GM21717 (cell line): Measurements from ENCODE around the gene MAP1LC3B2.
"Not testable (repeated sequence)": the region's sequence is repeated elsewhere in the genome, so short reads cannot be mapped to it uniquely, and the experiment has no call there.

ENCODE experiments used
- ATAC-seq: cut with Tn5 transposase; IDR thresholded peaks from one replicate; pipeline ENCODE4 v1.9.1; 2021; ENCODE audit warnings: mild to moderate bottlenecking, moderate library complexity; ENCODE audit not compliant: unreplicated experiment

The MAP1LC3B2 gene

GRCh38 chr12:116556964-116557698, 2.0 kb upstream of the MAP1LC3B2 start:
- ATAC-seq = no peak

GRCh38 chr12:116558280-116559161, 660 bp upstream of the MAP1LC3B2 start:
- no peak for ATAC-seq

- no peak for ATAC-seq
Measured at GRCh38 chr12:116561181-116561821, 2.1 kb downstream of the MAP1LC3B2 start.

DNA sequence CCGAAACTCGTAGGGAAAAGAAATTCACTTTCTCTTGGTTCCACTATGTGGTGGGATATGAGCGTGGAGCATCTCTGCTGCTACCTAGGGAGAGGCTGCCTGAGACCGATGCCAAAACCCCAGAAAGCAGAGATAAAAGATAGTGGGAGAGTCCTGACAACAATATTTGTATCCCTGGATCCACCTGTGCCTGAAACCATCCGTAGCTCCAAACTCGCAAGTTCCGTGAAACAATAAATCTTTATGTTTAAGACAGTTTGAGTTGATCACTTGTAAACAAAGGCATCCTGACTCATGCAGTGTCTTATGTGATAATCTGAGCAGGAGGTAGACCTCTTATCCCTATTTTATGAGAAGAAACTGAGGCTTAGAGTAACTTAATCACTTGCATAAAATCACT, 2.9 kb downstream of the MAP1LC3B2 start:
- no peak for ATAC-seq

DNA sequence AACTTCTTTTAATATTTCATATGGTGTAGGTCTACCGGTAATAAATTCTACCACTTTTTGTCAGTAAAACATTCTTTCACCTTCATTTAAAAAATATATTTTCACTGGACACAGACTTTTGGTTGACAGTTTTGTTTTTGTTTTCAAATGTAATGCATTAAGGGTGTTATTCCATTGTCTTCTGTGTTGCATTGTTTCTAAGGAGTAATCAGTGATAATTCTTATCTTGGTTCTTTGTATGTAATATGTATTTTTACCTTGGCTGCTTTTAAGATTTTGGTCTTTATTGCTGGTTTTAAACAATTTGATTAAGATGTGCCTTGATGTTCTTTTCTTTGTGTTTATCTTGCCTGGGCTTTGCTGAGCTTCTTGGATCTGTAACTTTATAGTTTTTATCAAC, 4.1 kb downstream of the MAP1LC3B2 start:
- ATAC-seq = no peak

GRCh38 chr12:116564080-116564479, 4.9 kb downstream of the MAP1LC3B2 start:
- no peak for ATAC-seq

GRCh38 chr12:116565221-116565620, 6.0 kb downstream of the MAP1LC3B2 start:
- ATAC-seq = not testable (repeated sequence)

GRCh38 chr12:116565963-116566362, 6.8 kb downstream of the MAP1LC3B2 start:
- ATAC-seq = no peak

GRCh38 chr12:116568203-116568602, 9.0 kb downstream of the MAP1LC3B2 start:
- ATAC-seq = no peak

DNA sequence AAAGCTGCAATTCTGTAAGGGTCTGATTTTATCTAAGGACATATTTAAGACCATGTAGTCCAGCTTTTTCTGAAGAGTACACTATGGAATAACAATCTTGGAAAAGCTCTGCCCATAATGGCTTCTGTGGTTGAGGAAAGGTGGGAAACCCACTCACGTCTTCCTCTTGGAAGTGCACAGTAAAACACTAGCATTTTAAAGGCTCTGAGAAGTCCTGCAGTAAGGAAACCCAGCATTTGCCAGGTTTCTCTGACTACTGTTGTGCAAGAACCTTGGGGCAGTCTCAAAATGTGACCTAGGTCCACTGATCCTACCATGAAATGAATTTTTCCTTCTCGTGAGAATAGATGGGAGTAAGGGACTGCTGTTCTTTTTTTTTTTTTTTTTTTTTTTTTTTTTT, 11.9 kb downstream of the MAP1LC3B2 start:
- ATAC-seq = no peak

DNA sequence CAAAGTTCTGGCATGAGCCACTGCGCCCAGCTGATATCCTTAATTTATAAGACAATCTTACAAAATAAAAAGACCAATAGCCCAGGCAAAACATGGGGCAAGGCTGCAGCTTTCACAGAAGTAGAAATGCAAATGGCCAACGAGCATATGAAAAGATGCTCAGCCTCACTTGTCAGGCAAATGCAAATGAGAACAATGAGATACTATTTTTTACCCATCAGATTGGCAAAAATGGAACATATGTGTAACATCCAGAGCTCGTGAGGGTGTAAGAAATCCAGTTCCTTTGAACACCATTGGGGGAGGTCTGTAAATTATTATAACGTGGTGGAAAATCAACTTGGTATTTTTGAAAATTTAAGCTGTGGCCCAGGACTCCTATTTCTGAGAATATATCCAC, 14.6 kb downstream of the MAP1LC3B2 start:
- no peak for ATAC-seq

- ATAC-seq = not testable (repeated sequence)
Measured at GRCh38 chr12:116575754-116576153, 16.6 kb downstream of the MAP1LC3B2 start.

GRCh38 chr12:116577154-116577561, 18.0 kb downstream of the MAP1LC3B2 start:
- ATAC-seq = no peak

- no peak for ATAC-seq
Measured at GRCh38 chr12:116578051-116578450, 18.9 kb downstream of the MAP1LC3B2 start.

- ATAC-seq = no peak
Measured at GRCh38 chr12:116582610-116583009, 23.4 kb downstream of the MAP1LC3B2 start.

DNA sequence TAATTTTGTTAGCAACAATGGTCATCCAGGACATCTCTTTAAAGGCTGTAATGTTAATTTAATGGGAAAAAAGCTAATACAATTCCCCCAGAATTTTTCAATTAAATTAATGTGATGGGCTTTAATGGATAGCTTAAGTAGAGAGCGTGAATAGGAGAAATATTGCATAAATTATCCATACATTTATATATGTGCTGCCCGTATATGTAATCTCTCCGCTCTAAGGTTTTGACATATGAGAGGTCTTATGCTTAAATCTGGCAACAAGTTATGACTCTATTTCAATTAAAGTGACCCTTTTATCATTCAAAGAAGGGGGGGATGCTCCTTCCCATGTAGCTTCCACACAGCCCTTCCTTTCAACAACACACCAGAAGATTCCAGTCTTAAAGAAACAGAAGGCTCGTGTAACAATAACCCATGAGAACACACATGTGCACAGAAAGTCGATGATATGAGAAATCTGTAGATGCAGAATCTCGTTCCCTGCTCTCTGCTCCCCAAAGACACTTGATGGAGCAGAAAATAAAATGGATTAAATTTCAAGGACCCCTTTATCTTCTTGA, 24.0 kb downstream of the MAP1LC3B2 start:
- no peak for ATAC-seq

- ATAC-seq = no peak
Measured at GRCh38 chr12:116587270-116587669, 28.1 kb downstream of the MAP1LC3B2 start.

DNA sequence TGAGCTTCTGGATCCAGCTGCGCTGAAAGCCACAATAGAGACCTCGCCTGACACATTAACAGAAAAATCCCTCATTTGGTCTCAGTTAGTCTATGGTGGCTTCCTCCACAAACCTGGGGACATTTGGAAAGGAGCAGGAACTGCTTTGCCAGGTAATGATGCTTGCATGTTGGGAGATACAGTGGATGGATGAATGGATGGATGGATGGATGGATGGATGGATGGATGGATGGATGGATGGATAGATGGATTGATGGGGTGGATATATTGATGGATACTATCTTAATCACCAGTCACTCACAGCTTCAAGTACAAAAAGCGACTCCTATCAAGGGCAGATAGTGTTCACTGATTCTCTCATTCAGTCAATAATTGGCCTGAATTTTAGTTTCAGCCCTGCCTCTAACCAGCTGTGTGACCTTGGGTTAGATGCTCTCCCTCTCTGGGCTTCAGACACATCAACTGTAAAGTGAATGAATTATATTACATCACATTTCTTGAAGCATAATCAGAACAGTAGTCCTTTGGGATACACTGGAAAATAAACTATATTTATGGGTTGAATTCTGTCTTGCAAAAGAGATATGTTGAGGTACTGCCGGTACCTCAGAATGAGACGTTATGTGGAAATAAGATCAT, 29.3 kb downstream of the MAP1LC3B2 start:
- no peak for ATAC-seq

- ATAC-seq = no peak
Measured at GRCh38 chr12:116589581-116589980, 30.4 kb downstream of the MAP1LC3B2 start.

- ATAC-seq = no peak
Measured at GRCh38 chr12:116590561-116590960, 31.4 kb downstream of the MAP1LC3B2 start.
